HepG2 (cell line): ENCODE data around the gene RIPK3. TPM values are rescaled to one million over a fixed set of nuclear protein-coding genes. Genes with fewer than 3 reads are reported as not detected.
A peak's percentile ranks its signal among the peaks of the same experiment; 100 is the strongest.

Experiments used
- CREB1 ChIP-seq, 2 experiments: fragments of 450-650 bp in 1 of 2; IDR thresholded peaks; 2 replicates each; pipeline ENCODE4 v1.6.1; 2016 to 2017; ENCODE audit warnings: control low read depth in 1 of 2, mild to moderate bottlenecking in 1 of 2, missing compliant biosample characterization in 1 of 2, missing genetic modification characterization in 1 of 2
- DNMT1 ChIP-seq: sonication (generic); formaldehyde crosslinking; IDR thresholded peaks from 2 replicates; pipeline ENCODE4 v1.5.1; 2020; ENCODE audit warnings: mild to moderate bottlenecking, missing genetic modification reagents
- EED ChIP-seq: sonication (generic); formaldehyde crosslinking; IDR thresholded peaks from 2 replicates; pipeline ENCODE4 v1.5.0; 2020; ENCODE audit warnings: mild to moderate bottlenecking, missing genetic modification reagents
- HES4 ChIP-seq: sonication (generic); formaldehyde crosslinking; IDR thresholded peaks from 2 replicates; pipeline ENCODE4 v1.9.0; 2021; ENCODE audit warnings: mild to moderate bottlenecking, missing genetic modification reagents, borderline replicate concordance
- HNRNPK ChIP-seq: fragments of 200-400 bp; formaldehyde crosslinking; IDR thresholded peaks from 2 replicates; pipeline ENCODE4 v1.6.1; 2018; ENCODE audit warnings: low read length, low read depth, moderate library complexity, mild to moderate bottlenecking; ENCODE audit not compliant: poor library complexity, severe bottlenecking
- HNRNPL ChIP-seq: fragments of 200-400 bp; formaldehyde crosslinking; IDR thresholded peaks from 2 replicates; pipeline ENCODE4 v1.6.1; 2017; ENCODE audit warnings: mild to moderate bottlenecking, low read depth, low read length
- RBAK ChIP-seq: sonication (generic); formaldehyde crosslinking; IDR thresholded peaks from 2 replicates; pipeline ENCODE4 v1.5.1; 2020; ENCODE audit warnings: mild to moderate bottlenecking, missing genetic modification reagents
- SNAPC2 ChIP-seq: sonication (generic); formaldehyde crosslinking; IDR thresholded peaks from 2 replicates; pipeline ENCODE4 v1.8.1; 2022; ENCODE audit warnings: mild to moderate bottlenecking, missing genetic modification reagents
- THAP7 ChIP-seq: sonication (generic); formaldehyde crosslinking; IDR thresholded peaks from 2 replicates; pipeline ENCODE4 v1.8.1; 2023; ENCODE audit warnings: mild to moderate bottlenecking, missing genetic modification reagents
- ZC3H13 ChIP-seq: sonication (generic); formaldehyde crosslinking; IDR thresholded peaks from 2 replicates; pipeline ENCODE4 v1.8.1; 2023; ENCODE audit warnings: mild to moderate bottlenecking, missing genetic modification reagents, moderate library complexity
- ZFP1 ChIP-seq: IDR thresholded peaks from 2 replicates; pipeline ENCODE4 v1.6.1; 2016
- ZFP36 ChIP-seq: fragments of 150-350 bp; IDR thresholded peaks from 2 replicates; pipeline ENCODE4 v1.6.1; 2018; ENCODE audit warnings: borderline replicate concordance, low read length, low read depth; ENCODE audit not compliant: partially characterized antibody
- ZMAT3 ChIP-seq: sonication (generic); formaldehyde crosslinking; conservative IDR thresholded peaks from 2 replicates; pipeline ENCODE4 v1.7.0; 2021; ENCODE audit warnings: missing genetic modification reagents
- ZMYM2 ChIP-seq: sonication (generic); formaldehyde crosslinking; IDR thresholded peaks from 2 replicates; pipeline ENCODE4 v1.8.0; 2022; ENCODE audit warnings: mild to moderate bottlenecking, missing genetic modification reagents
- ZNF276 ChIP-seq: sonication (generic); formaldehyde crosslinking; IDR thresholded peaks from 2 replicates; pipeline ENCODE4 v1.4.0; 2020; ENCODE audit warnings: mild to moderate bottlenecking, low read depth, missing genetic modification reagents
- ZNF451 ChIP-seq: sonication (generic); formaldehyde crosslinking; IDR thresholded peaks from 2 replicates; pipeline ENCODE4 v1.5.0; 2020; ENCODE audit warnings: mild to moderate bottlenecking, missing genetic modification reagents
- ZNF850 ChIP-seq: sonication (generic); formaldehyde crosslinking; conservative IDR thresholded peaks from 2 replicates; pipeline ENCODE4 v1.9.0; 2021; ENCODE audit warnings: mild to moderate bottlenecking, missing genetic modification reagents
- ZSCAN12 ChIP-seq: sonication (generic); formaldehyde crosslinking; IDR thresholded peaks from 2 replicates; pipeline ENCODE4 v1.9.0; 2021; ENCODE audit warnings: mild to moderate bottlenecking, missing genetic modification reagents
- polyA plus RNA-seq, 8 experiments: library from polyadenylated mRNA; depleted of rRNA in 3 of 8; stranded (reverse) in 7 of 8; unstranded in 1 of 8; fragments of >200 nt; fragmentation: Illumina TruSeq in 4 of 8; extraction: Trizol in 4 of 8; gene quantifications; 2 replicates each; pipeline versions ENCODE4 v1.2.1 to v1.2.3, GENCODE V29; 2011 to 2016; ENCODE audit warnings: low read depth in 4 of 8, missing spikeins in 1 of 8, mixed read lengths in 1 of 8; ENCODE audit not compliant: insufficient read depth in 1 of 8
- total RNA-seq, 5 experiments: library from RNA; depleted of rRNA; stranded (reverse); fragments of >200 nt; fragmentation: Illumina TruSeq; extraction: Trizol; gene quantifications; 2 replicates each; pipeline ENCODE4 v1.2.3, GENCODE V29; 2016; ENCODE audit warnings: low read depth in 1 of 5
- TF ChIP-seq, protein P1 (sequence below): sonication (generic); formaldehyde crosslinking; IDR thresholded peaks from 2 replicates; pipeline ENCODE4 v1.4.0; 2020; ENCODE audit warnings: mild to moderate bottlenecking, missing genetic modification reagents

Gene RIPK3
- total and polyA plus RNA-seq, 2 of the 13 experiments (the other 11 are each of a cell fraction or from before 2014, with no cell fraction given): not detected

DNA sequence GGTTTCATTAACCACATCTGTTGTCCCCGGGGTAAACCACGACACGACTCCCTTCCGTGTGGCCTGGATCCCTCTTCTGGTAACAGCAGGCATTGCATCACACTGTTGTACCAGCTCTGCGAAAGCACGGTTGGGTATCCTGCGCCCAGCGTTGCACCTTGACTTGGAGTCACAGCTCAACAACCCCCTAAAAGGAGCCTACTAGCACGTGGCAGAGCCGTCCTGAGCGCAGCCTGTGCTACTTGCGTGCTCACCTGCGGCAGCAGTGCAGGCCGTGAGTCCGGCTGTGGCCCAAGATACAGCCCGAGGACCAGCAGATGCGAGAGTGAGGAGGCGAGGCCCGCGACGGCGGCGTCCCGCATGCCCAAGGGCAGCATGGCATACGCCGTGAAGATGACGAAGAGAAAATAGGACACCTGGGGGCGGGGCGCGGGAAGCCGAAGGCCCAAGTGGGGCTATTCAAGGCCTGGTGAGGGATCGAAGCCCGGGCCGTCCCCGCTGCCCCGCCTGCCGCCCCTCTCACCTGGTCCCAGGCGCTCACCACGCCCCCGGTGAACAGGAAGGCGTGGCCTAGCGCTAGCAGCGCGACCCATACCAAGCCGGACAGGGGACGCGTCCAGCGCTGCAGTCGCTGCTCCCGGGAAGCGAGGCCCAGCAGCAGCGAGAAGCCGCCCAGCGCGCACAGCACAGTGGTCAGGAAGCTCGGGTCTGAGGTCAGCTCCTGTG lies 7.4 kb downstream of the RIPK3 start (continued):
- peak; percentile 88; the same call in 1 of the 2 replicates for TF ChIP-seq HES4 (CRISPR knock-in tag)
- TF ChIP-seq ZNF451 (CRISPR knock-in tag): peak; percentile 91
- no peak for TF ChIP-seq ZFP36
- TF ChIP-seq ZMAT3: peak; percentile 97
- no peak for TF ChIP-seq ZSCAN12 (CRISPR knock-in tag)
- peak; percentile 95 for TF ChIP-seq HNRNPL
- peak; percentile 90; the same call in 1 of the 2 replicates for TF ChIP-seq THAP7 (CRISPR knock-in tag)
- peak; percentile 97 for TF ChIP-seq ZNF276
- TF ChIP-seq RBAK: peak; percentile 80; the same call in 1 of the 2 replicates
- TF ChIP-seq DNMT1: peak; percentile 99
- TF ChIP-seq HNRNPK: no peak
- peak; percentile 91 for TF ChIP-seq ZMYM2 (CRISPR knock-in tag)
- TF ChIP-seq, protein P1, sequence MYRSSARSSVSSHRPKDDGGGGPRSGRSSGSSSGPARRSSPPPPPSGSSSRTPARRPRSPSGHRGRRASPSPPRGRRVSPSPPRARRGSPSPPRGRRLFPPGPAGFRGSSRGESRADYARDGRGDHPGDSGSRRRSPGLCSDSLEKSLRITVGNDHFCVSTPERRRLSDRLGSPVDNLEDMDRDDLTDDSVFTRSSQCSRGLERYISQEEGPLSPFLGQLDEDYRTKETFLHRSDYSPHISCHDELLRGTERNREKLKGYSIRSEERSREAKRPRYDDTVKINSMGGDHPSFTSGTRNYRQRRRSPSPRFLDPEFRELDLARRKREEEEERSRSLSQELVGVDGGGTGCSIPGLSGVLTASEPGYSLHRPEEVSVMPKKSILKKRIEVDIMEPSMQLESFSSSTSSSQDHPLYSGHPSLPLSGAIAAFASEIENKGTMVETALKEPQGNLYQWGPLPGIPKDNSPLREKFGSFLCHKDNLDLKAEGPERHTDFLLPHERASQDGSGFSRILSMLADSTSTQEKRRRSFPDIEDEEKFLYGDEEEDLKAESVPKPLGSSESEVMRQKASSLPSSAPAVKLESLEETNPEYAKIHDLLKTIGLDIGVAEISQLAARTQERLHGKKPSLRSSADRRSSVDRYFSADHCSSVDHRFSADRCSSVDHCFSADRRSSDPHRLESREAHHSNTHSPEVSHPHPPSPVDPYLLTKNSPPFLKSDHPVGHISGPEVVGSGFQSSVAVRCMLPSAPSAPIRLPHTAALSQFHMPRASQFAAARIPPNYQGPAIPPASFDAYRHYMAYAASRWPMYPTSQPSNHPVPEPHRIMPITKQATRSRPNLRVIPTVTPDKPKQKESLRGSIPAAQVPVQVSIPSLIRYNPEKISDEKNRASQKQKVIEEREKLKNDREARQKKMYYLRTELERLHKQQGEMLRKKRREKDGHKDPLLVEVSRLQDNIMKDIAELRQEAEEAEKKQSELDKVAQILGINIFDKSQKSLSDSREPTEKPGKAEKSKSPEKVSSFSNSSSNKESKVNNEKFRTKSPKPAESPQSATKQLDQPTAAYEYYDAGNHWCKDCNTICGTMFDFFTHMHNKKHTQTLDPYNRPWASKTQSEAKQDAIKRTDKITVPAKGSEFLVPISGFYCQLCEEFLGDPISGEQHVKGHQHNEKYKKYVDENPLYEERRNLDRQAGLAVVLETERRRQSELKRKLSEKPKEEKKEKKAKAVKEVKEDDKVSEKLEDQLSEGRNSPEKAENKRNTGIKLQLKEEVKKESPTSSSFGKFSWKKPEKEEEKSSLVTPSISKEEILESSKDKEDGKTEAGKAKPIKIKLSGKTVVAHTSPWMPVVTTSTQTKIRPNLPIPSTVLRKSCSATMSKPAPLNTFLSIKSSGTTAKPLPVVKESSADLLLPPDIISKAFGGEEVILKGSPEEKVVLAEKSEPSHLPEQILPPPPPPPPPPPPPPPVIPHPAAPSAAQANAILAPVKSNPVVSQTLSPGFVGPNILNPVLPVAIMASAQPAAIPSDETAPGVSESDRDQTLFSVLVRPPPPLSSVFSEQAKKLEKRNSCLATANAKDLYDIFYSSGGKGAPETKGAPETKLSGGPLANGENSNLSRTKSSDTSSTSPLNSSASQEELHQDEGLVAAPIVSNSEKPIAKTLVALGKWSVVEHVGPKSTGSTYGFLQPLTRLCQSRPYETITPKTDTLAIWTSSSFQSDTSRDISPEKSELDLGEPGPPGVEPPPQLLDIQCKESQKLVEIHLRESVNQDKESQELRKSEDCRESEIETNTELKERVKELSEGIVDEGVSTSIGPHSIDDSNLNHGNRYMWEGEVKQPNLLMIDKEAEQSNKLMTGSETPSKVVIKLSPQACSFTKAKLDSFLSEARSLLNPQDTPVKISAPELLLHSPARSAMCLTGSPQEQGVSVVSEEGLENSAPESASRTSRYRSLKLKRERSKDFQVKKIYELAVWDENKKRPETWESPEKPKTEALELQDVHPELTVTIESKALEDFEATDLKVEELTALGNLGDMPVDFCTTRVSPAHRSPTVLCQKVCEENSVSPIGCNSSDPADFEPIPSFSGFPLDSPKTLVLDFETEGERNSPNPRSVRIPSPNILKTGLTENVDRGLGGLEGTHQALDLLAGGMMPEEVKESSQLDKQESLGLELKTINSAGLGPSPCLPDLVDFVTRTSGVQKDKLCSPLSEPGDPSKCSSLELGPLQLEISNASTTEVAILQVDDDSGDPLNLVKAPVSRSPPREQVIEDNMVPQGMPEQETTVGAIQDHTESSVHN: peak; percentile 94
- TF ChIP-seq SNAPC2: peak; percentile 55; the same call in 1 of the 2 replicates
- peak; percentile 98 for TF ChIP-seq ZC3H13 (CRISPR knock-in tag)
- peak; percentile 83; the same call in 1 of the 2 replicates for TF ChIP-seq ZFP1 (CRISPR knock-in tag)
- no peak for TF ChIP-seq ZNF850 (CRISPR knock-in tag)
- TF ChIP-seq CREB1 (IDR thresholded peaks at IDR 0.05): peak; percentile 51; the same call in 1 of the 2 replicates
- TF ChIP-seq CREB1 (CRISPR knock-in tag; IDR thresholded peaks at IDR 0.05): no peak
- TF ChIP-seq EED: peak; percentile 100
